HEK293T (cell line): ENCODE measurements around the gene ADIPOR2.
"Not testable (repeated sequence)": the region's sequence is repeated elsewhere in the genome, so short reads cannot be mapped to it uniquely, and the experiment has no call there.

ENCODE experiments used
- CTCF ChIA-PET: fragments of 350-600 bp; formaldehyde crosslinking; extraction: SDS; loops from one replicate; lab custom pipeline; 2021; ENCODE audit warnings: antibody characterized with exemption, inconsistent platforms; lab: Yijun Ruan, JAX
- POLR2A ChIA-PET: fragments of 350-600 bp; formaldehyde crosslinking; extraction: SDS; loops from one replicate; lab custom pipeline; 2020; ENCODE audit warnings: antibody characterized with exemption, inconsistent platforms; lab: Yijun Ruan, JAX
- DNase-seq: peaks from one replicate; pipeline ENCODE4 v3.0.0; 2012; ENCODE audit warnings: mixed read lengths; ENCODE audit errors: extremely low spot score
- ARNT ChIP-seq: fragments of 450-650 bp; IDR thresholded peaks from 2 replicates; pipeline ENCODE4 v1.6.1; 2017; ENCODE audit warnings: mild to moderate bottlenecking
- BHLHE40 ChIP-seq: fragments of 450-650 bp; IDR thresholded peaks from 2 replicates; pipeline ENCODE4 v1.6.1; 2016; ENCODE audit warnings: mild to moderate bottlenecking, moderate library complexity, borderline replicate concordance
- CTBP1 ChIP-seq: fragments of 450-650 bp; IDR thresholded peaks from 2 replicates; pipeline ENCODE4 v1.6.1; 2016; ENCODE audit warnings: borderline replicate concordance
- ELF4 ChIP-seq: fragments of 450-650 bp; IDR thresholded peaks from 2 replicates; pipeline ENCODE4 v1.6.1; 2017; ENCODE audit warnings: antibody characterized with exemption
- FOXA1 ChIP-seq: fragments of 450-650 bp; IDR thresholded peaks from 2 replicates; pipeline ENCODE4 v1.6.1; 2016; ENCODE audit warnings: mild to moderate bottlenecking
- FOXK2 ChIP-seq: fragments of 450-650 bp; IDR thresholded peaks from 2 replicates; pipeline ENCODE4 v1.6.1; 2016; ENCODE audit warnings: mild to moderate bottlenecking
- FOXM1 ChIP-seq: fragments of 450-650 bp; IDR thresholded peaks from 2 replicates; pipeline ENCODE4 v1.6.1; 2017; ENCODE audit warnings: mild to moderate bottlenecking, borderline replicate concordance
- HDGF ChIP-seq: fragments of 450-650 bp; IDR thresholded peaks from 2 replicates; pipeline ENCODE4 v1.6.1; 2017; ENCODE audit warnings: antibody characterized with exemption, borderline replicate concordance
- L3MBTL2 ChIP-seq: fragments of 450-650 bp; conservative IDR thresholded peaks from 2 replicates; pipeline ENCODE4 v1.6.1; 2016; ENCODE audit warnings: mild to moderate bottlenecking
- LEF1 ChIP-seq: fragments of 450-650 bp; IDR thresholded peaks from 2 replicates; pipeline ENCODE4 v1.6.1; 2017; ENCODE audit warnings: mild to moderate bottlenecking, borderline replicate concordance
- NFRKB ChIP-seq: fragments of 450-650 bp; IDR thresholded peaks from 2 replicates; pipeline ENCODE4 v1.6.1; 2016; ENCODE audit warnings: mild to moderate bottlenecking, moderate library complexity
- PKNOX1 ChIP-seq: fragments of 450-650 bp; IDR thresholded peaks from 2 replicates; pipeline ENCODE4 v1.6.1; 2016
- SP1 ChIP-seq: fragments of 450-650 bp; IDR thresholded peaks from 2 replicates; pipeline ENCODE4 v1.6.1; 2017
- SUZ12 ChIP-seq: fragments of 450-650 bp; IDR thresholded peaks from 2 replicates; pipeline ENCODE4 v1.6.1; 2016; ENCODE audit warnings: mild to moderate bottlenecking
- TARDBP ChIP-seq: fragments of 450-650 bp; IDR thresholded peaks from 2 replicates; pipeline ENCODE4 v1.6.1; 2016
- ZNF384 ChIP-seq: fragments of 450-650 bp; IDR thresholded peaks from 2 replicates; pipeline ENCODE4 v1.6.1; 2016

The ADIPOR2 gene

DNA sequence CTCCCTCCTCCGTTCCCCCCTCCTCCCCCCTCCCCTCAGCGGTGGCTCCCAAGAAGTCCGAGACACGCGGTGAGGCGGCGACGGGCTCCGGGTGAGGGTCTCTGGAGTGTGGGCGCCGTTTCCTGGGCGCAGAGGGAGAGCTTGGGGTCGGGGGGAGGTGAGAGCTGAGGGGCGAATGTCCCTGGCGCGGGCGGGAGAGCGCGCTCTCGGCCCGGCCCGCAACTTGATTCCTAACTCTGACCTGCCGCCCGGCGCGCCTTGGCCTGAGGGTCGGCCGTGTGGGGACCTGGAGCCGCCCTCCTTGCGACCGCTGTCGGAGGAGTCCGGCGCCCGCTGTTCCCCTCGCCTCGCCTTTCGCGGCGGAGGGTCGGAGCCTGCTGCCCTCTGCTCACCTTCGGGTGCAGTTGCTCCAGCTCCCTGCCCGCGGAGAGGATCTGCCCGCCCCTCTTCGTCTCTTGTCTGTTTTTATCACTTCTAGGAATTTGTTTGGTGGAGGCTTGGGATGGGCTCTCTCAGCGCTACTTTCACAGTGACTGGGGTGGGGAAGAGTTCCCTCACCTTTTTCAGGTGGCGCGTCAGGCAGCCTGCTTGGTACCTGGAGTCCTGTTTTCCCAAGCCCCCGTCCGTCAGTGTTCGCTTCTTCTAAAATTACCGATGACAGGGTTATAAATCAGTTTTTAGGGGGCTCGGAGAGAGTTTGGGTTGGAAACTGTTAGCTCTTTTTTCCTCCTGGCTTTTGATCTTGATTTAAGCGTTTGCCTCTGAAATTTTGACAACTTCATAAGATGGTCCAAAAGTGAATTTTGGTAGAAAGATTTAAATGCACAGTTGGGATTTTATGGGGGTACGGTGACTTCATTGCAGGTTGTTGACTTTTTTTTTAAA is 495 bp downstream of the ADIPOR2 start:
- CTCF ChIA-PET, result interaction anchor here (0.6 kb wide), 1 partner anchor 18 kb away, joined by 4 read pairs; no protein-coding TSS in a partner anchor
- POLR2A ChIA-PET, result interaction anchor here (1.1 to 3.2 kb wide), 11 partner anchors 10 to 107 kb away, joined by 3 to 17 read pairs (median 4); no protein-coding TSS in a partner anchor
- DNase-seq, result no peak

DNA sequence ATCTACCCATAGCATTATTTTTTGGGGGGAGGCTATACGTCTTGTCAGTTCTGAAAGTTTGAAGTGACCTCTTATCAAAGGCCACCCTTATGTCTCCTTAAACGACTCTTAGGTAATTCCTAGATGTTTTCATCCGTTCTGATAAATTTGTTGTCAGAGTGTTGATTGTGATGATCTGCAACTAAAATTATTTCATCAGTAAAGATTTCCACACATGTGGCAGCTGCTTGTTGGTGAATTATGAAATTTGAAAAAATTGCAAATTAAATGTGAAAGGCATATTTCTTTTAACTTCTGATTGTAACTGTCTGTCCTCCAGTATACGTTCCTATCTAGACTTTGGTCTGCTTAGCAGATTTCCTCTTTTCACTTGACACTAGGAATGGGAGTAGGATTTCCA is 1.4 kb downstream of the ADIPOR2 start:
- no peak for DNase-seq
- ChIA-PET POLR2A (interaction anchor here (1.5 to 3.2 kb wide), 3 partner anchors 11 to 99 kb away, joined by 7 to 16 read pairs (median 9); no protein-coding TSS in a partner anchor), CTCF (no interaction called here)
- no peak for TF ChIP-seq CTBP1
- TF ChIP-seq SP1, result no peak
- TF ChIP-seq ELF4, result no peak
- TF ChIP-seq ARNT, result no peak
- TF ChIP-seq SUZ12, result no peak
- TF ChIP-seq HDGF, result no peak
- TF ChIP-seq FOXM1, result no peak
- no peak for TF ChIP-seq FOXA1
- TF ChIP-seq NFRKB, result no peak
- no peak for TF ChIP-seq PKNOX1
- no peak for TF ChIP-seq ZNF384
- TF ChIP-seq L3MBTL2, result no peak
- TF ChIP-seq BHLHE40, result no peak
- no peak for TF ChIP-seq FOXK2
- TF ChIP-seq TARDBP, result no peak

More for the DNA sequence above, 495 bp downstream of the ADIPOR2 start:
- TF ChIP-seq FOXK2 (no peak), PKNOX1 (peak; percentile 67)

DNA sequence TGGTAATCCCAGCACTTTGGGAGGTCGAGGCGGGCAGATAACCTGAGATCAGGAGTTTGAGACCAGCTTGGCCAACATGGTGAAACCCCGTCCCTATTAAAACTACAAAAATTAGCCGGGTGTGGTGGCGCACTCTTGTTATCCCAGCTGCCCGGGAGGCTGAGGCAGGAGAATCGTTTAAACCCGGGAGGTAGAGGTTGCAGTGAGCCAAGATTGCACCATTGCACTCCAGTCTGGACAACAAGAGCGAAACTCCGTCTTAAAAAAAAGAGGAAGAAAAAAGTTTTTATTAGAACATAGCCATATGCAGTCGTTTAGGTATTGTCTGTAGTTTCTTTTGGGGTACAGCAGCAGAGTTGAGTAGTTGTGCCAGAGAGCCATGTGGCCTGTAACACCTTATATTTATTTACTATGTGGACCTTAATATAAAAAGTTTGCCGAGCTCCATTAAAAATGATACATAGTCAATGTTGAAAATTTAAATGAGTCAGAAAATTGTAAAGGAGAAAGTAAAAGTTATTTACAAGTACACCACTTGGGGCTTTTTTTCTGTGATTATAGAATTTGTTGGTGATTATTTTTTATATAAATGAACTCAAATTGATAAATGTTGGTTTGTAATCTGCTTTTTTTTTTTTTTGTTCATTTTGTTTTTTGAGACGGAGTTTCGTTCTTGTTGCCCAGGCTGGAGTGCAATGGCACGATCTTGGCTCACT is 2.2 kb downstream of the ADIPOR2 start:
- no peak for DNase-seq
- POLR2A ChIA-PET, result interaction anchor here (3.2 kb wide), 1 partner anchor 12 kb away, joined by 16 read pairs; no protein-coding TSS in a partner anchor
- CTCF ChIA-PET, result interaction anchor here (0.9 kb wide), 1 partner anchor 98 kb away, joined by 4 read pairs; no protein-coding TSS in a partner anchor

DNA sequence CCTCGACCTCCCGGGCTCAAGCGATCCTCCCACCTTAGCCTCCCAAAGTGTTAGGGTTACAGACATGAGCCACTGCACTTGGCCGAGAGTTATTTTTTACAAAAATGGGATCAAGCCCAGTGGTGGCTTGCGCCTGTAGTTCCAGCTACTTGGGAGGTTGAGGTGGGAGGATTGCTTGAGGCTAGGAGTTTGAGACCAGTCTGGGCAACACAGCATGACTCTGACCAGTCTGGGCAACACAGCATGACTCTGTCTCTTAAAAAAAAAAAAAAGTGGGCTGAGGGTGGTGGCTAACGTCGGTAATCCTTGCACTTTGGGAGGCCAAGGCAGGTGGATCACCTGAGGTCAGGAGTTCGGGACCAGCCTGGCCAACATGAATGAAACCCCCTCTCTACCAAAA is 4.2 kb downstream of the ADIPOR2 start:
- DNase-seq, CTCF ChIA-PET, POLR2A ChIA-PET: not testable (repeated sequence)
- peak; percentile 49; the same call in 1 of the 2 replicates for TF ChIP-seq ZNF384

More for the DNA sequence above, 2.2 kb downstream of the ADIPOR2 start:
- TF ChIP-seq NFRKB, result no peak
- no peak for TF ChIP-seq ARNT
- no peak for TF ChIP-seq TARDBP
- no peak for TF ChIP-seq BHLHE40
- TF ChIP-seq CTBP1, result no peak
- no peak for TF ChIP-seq L3MBTL2
- no peak for TF ChIP-seq SUZ12
- no peak for TF ChIP-seq PKNOX1
- TF ChIP-seq LEF1, result no peak
- no peak for TF ChIP-seq ELF4
- no peak for TF ChIP-seq FOXA1
- TF ChIP-seq FOXK2, result no peak
- TF ChIP-seq FOXM1, result no peak
- TF ChIP-seq SP1, result no peak
- TF ChIP-seq HDGF, result no peak
- no peak for TF ChIP-seq ZNF384

DNA sequence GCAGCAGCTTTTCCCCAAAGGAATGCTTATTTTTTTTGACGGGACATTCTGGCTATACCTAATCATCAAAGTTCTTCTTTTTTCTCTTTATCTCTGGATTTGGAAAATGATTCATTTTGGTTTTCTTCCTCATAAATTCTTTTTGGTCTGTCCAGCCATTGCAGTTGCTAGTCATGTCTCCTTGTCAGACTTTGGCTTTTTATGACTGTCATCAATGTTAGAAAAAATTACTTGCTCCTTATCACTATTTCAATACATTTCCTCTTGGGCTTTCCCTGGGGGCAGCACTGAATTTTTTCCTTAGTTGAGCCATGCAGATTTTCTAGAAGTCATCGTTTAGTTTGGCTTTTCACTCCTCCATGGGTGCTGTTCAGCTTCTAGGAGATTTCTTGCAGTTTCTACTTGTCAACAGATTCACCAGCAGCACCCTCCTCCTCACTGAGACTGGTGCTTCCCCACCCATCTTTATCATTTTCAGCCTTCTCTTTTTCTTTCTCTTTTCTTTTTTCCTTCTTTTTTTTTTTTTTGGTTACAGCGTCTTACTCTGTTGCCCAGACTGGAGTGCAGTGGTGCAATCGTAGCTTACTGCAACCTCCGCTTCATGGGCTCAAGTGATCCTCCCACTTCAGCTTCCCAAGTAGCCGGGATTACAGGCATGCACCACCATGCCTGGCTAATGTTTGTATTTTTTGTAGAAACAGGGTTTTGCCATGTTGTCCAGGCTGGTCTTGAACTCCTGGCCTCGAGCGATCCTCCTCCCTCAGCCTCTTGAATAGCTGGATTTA is 5.2 kb downstream of the ADIPOR2 start:
- CTCF ChIA-PET, result interaction anchor here (1.5 kb wide), 1 partner anchor 95 kb away, joined by 5 read pairs; no protein-coding TSS in a partner anchor
- POLR2A ChIA-PET, result no interaction called here
- TF ChIP-seq ELF4 (no peak), BHLHE40 (no peak), CTBP1 (no peak), LEF1 (no peak), FOXK2 (no peak), FOXA1 (no peak), SP1 (no peak), L3MBTL2 (no peak)
- DNase-seq, result no peak
